Measurements from ENCODE around the gene SPOP.

DNA sequence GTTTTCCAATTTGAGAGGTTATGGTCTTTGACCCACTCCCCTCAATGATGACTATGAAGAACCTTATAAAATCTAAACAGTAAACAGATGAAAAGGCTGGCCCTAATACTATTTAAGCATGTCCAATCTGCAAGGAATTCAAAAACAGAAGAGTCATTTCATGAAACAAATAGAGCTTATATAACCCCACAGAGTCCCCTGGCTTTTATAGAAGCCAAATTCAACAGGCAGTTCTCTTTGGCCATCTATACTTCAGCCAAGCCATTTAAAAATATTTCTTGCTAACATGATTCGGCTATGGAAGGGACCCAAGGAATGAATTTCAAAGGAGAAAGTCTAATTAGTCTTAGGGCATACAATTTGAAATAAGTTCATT lies 43.4 kb downstream of the SPOP start:
- TF ChIP-seq, protein P1, sequence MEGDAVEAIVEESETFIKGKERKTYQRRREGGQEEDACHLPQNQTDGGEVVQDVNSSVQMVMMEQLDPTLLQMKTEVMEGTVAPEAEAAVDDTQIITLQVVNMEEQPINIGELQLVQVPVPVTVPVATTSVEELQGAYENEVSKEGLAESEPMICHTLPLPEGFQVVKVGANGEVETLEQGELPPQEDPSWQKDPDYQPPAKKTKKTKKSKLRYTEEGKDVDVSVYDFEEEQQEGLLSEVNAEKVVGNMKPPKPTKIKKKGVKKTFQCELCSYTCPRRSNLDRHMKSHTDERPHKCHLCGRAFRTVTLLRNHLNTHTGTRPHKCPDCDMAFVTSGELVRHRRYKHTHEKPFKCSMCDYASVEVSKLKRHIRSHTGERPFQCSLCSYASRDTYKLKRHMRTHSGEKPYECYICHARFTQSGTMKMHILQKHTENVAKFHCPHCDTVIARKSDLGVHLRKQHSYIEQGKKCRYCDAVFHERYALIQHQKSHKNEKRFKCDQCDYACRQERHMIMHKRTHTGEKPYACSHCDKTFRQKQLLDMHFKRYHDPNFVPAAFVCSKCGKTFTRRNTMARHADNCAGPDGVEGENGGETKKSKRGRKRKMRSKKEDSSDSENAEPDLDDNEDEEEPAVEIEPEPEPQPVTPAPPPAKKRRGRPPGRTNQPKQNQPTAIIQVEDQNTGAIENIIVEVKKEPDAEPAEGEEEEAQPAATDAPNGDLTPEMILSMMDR (conservative IDR thresholded peaks at IDR 0.05; ENCODE audit: low read depth, low read length): no peak
- no peak for TF ChIP-seq EZH2 (IDR thresholded peaks at IDR 0.05; ENCODE audit: borderline replicate concordance, low read depth, low read length, poor library complexity, severe bottlenecking)

All from A673 (cell line).